HG03565 (cell line): Measurements from ENCODE around the gene VSTM1.
"Not testable (repeated sequence)": the region's sequence is repeated elsewhere in the genome, so short reads cannot be mapped to it uniquely, and the experiment has no call there.

ENCODE experiments used
- ATAC-seq: cut with Tn5 transposase; IDR thresholded peaks from one replicate; pipeline ENCODE4 v1.9.1; 2021; ENCODE audit warnings: mild to moderate bottlenecking, moderate library complexity; ENCODE audit not compliant: unreplicated experiment

VSTM1 gene

GRCh38 chr19:54074851-54075250 is 11.2 kb upstream of the VSTM1 start:
- no peak for ATAC-seq

GRCh38 chr19:54073829-54074228 is 10.1 kb upstream of the VSTM1 start:
- ATAC-seq: no peak

- ATAC-seq: no peak
Observed at GRCh38 chr19:54069470-54069869, 5.8 kb upstream of the VSTM1 start.

- no peak for ATAC-seq
Observed at GRCh38 chr19:54062643-54063042, 1.1 kb downstream of the VSTM1 start.

GRCh38 chr19:54047616-54048015 is 16.1 kb downstream of the VSTM1 start:
- no peak for ATAC-seq

GRCh38 chr19:54045771-54046170 is 17.9 kb downstream of the VSTM1 start:
- ATAC-seq: no peak

- ATAC-seq: no peak
Observed at GRCh38 chr19:54042989-54043388, 20.7 kb downstream of the VSTM1 start.

- ATAC-seq: no peak
Observed at GRCh38 chr19:54041969-54042606, 21.6 kb downstream of the VSTM1 start.

- ATAC-seq: no peak
Observed at GRCh38 chr19:54040003-54040402, 23.7 kb downstream of the VSTM1 start.

- ATAC-seq: not testable (repeated sequence)
Observed at GRCh38 chr19:54036542-54036941, 27.2 kb downstream of the VSTM1 start.

GRCh38 chr19:54035215-54036178 is 28.2 kb downstream of the VSTM1 start:
- no peak for ATAC-seq

- no peak for ATAC-seq
Observed at GRCh38 chr19:54030895-54031586, 32.7 kb downstream of the VSTM1 start.

- no peak for ATAC-seq
Observed at GRCh38 chr19:54029930-54030490, 33.7 kb downstream of the VSTM1 start.

- no peak for ATAC-seq
Observed at GRCh38 chr19:54029301-54029700, 34.4 kb downstream of the VSTM1 start.

GRCh38 chr19:54026656-54027055 is 37.0 kb downstream of the VSTM1 start:
- ATAC-seq: no peak

- ATAC-seq: no peak
Observed at GRCh38 chr19:54024660-54025059, 39.0 kb downstream of the VSTM1 start.

GRCh38 chr19:54023191-54023590 is 40.5 kb downstream of the VSTM1 start:
- ATAC-seq: no peak

GRCh38 chr19:54021932-54022331 is 41.8 kb downstream of the VSTM1 start:
- no peak for ATAC-seq

- ATAC-seq: no peak
Observed at GRCh38 chr19:54021363-54021762, 42.3 kb downstream of the VSTM1 start.

- no peak for ATAC-seq
Observed at GRCh38 chr19:54017261-54017660, 46.4 kb downstream of the VSTM1 start.

GRCh38 chr19:54014920-54015560 is 48.7 kb downstream of the VSTM1 start:
- ATAC-seq: no peak
